HG03175 (cell line): ENCODE data around the gene CDH4.

ENCODE experiments used
- ATAC-seq: cut with Tn5 transposase; IDR thresholded peaks from one replicate; pipeline ENCODE4 v1.9.1; 2021; ENCODE audit warnings: mild to moderate bottlenecking, moderate library complexity; ENCODE audit not compliant: unreplicated experiment

Gene CDH4

DNA sequence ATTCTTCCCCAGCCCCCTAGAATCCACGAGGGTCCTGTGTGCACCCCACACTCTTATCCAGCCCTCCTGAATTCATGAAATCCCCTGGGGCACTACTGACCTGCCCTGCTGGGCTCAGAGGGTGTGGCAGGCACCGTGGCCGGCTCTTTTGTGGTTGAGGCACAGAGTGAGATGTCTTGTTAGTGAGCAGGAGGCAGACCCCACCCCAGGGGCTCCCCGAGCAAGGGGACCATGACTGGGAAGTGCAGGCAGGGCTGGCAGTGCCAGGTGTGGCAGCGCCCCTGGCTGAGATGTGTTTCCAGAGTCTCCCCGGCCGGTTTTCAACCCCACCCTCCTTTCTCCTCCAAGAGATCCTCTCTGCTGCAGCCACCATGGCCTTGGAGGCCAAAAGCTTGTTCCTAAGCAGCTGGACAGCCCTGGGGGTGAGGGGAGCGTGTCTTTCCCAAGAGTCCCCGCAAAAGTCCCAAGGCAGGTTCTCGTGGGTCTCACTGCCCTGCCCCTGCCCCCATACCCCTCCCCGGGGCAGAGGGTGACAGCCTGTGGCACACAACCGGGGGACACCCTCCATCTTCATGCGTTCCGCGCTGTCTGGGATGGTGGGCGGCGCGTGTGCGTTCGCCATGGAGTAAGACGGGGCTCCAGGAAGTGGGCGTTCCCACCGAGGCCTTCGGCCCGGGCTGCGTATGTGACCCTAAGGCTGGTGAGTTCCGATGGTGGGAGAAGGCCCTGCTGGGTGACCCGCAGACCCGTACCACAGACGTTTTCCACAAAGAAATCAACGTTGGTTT lies 604.8 kb downstream of the CDH4 start:
- ATAC-seq = no peak

DNA sequence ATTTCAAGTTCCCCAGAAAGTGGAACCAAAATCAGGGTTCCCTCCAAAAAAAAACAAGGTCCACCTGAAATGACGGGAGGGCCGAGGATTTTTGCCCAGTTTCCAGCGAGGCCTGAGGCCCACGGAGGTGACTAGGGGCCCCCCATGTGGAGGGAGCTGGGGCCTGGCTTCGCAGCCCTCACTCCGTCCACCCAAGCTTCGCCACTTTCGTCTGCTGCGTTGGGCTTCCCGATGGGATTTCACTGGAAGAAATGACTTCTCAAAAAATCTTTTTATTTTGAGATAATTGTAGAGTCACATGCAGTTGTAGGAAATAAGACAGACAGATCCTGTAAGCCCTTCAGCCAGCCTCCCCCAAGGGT lies 605.3 kb downstream of the CDH4 start:
- no peak for ATAC-seq

DNA sequence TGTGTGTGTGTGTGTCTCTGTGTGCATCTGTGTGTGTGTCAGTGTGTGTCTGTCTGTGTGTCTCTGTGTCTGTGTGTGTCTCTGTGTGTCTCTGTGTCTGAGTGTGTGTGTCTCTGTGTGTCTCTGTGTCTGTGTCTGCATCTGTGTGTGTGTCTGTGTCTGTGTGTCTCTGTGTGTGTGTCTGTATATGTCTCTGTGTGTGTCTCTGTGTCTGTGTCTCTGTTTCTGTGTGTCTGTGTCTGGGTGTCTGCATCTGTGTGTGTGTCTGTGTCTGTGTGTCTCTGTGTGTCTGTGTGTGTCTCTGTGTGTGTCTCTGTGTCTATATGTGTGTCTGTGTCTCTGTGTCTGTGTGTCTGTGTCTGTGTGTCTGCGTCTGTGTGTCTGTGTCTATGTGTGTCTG lies 605.8 kb downstream of the CDH4 start:
- ATAC-seq = no peak

DNA sequence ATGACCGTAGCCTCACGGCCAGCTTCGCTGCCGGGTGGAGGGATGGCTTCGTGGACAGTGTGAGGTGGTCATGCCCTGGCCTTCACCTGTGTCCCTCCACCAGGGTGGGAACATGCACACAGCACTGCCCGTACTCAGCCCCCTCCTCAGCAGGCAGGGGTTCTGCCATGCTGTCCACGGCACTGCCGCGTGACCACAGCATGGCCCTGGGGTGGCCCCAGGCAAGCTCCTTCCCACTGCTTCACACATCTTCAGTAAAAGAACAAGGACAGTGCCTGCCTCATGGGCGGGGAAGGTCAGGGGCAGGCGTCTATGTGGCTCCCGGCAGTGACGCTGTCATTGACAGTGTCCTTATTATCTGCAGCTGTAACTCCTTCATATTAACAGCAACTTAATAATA lies 607.7 kb downstream of the CDH4 start:
- no peak for ATAC-seq

DNA sequence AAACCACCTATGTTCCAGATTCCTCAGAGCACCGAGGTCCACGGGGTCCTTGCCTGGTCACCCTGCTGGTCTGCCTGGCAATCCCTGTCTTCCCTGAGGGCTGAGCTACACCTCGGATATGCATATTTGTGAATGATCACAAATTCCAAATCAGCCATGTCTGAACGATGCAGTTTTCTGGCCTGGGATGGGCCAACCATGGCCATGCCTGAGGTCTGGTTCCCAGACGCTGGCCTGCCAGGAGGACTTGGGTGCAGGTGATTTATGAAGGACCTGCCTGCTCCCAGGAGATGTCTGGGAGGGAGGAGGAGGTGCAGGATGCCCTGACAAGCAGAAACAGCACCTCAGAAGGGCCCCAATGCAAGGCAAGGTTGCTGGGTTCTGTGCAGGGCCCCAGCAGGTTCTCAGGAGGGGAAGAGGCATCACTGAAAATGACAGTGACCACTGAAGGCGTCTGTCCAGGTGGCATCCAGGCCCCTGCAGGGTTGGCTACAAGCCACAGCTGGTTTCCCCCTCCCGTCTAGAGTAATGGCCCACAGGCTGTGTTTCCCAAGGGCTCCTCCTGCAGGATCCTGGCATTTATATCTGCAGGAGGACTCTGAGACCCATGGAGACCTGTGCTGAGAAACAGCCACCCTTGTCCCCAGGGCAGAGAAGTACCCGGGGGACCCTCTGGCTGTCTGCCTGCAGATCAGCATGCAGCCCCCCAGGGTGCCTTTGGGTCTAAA lies 608.4 kb downstream of the CDH4 start:
- no peak for ATAC-seq

DNA sequence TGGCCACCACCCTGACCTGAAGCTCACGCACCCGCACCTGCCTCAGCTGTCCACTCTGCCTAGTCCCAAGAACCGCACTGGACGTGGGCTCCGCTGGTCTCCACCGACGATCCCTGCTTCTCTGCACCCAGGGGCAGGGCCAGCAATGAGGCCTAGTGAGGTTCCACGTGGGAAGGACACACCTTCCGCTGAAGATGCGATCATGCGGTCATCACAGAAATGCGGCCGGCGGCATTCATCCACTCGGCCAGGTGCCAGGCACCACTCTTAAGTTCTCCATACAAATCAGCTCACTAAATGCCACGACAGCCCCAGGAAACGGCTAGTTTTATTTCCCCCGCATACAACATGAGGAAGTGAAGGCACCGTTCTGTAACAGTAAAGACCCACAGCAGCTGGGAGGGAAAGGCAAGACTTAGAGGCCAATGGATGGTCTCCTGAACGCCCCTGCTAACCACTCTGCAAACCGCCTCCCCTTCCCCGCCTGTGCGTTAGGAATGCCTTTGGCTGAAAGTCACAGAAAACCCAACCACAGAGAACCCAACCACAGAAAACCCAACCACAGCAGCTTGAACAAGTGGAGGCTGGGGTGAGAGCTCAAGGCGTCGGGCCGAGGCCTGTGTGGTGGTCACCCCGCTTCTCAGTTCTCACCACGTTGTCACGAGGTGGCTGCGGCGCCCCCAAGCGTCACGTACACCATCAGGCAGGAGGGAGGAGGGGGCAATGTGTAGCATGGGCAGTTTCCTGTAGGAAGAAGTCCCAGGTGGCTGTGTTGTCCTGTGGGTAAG lies 609.2 kb downstream of the CDH4 start:
- ATAC-seq = no peak

DNA sequence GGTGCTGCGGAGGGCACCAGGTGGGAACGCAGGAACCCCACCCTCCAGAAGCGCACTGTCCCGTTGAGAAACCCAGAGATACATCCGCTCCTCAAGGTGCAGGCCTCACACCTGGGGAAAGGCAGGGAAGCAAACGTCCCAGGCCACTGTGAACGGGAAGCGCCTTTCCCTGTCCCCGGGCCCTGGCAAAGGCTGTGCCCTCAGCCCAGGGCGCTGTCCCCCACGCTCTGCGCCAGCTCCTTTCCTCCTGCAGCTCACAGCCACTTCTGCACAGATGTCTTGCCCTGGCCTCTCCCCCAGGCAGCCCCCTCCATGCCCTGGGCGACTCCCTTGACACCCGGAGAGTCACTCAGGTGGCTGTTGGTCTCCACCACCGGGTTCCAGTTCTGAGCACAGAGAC lies 609.8 kb downstream of the CDH4 start:
- no peak for ATAC-seq

DNA sequence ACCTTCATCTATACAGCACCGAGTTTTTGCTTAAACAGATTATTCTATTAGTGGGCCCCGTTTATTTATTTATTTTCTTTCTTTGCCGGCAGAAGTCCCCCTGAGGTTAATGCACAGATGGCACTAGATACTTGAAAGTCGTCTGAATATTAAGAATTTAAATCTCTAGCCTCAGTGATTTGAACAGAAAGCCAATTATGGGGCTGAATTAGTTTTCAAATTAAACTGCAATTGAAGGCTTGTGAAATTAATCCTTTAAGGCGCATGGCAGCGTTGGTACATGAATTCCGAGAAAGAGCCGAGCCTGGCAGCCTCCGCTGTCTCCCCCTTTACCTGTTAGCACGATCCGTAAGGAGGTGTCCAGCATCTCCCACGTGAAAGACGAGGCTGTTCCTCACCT lies 610.8 kb downstream of the CDH4 start:
- no peak for ATAC-seq

DNA sequence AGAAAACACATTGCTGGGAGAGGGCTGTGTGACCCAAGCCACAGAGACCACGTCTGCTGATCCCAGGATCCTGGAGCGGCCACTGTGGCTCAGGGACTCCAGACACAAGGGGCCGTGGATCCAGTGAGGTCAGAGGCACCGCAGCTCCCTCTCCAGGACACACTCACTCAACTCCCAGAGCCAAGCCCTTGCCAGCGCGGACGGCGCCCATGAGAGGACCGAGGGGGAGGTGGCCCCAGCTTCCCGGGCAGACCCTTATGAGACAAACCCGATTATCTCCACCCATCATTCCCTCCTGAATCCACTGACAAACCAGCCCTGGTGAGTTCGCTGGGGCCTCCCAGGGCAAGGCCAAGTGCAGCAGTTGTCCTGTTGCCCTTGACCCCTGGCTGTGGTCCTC lies 612.4 kb downstream of the CDH4 start:
- ATAC-seq = no peak

DNA sequence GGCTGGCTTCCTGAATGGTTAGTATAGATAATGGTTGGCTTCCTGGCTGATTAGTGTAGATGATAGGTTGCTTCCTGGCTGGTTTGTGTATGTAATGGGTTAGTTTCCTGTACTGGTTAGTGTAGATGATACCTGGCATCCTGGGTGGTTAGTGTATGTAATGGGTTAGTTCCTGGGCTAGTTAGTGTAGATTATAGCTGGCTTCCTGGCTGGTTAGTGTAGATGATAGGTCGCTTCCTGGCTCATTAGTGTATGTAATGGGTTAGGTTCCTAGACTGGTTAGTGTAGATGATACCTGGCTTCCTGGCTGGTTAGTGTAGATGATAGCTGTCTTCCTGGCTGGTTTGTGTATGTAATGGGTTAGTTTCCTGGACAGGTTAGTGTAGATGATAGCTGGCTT lies 613.3 kb downstream of the CDH4 start:
- ATAC-seq = no peak

DNA sequence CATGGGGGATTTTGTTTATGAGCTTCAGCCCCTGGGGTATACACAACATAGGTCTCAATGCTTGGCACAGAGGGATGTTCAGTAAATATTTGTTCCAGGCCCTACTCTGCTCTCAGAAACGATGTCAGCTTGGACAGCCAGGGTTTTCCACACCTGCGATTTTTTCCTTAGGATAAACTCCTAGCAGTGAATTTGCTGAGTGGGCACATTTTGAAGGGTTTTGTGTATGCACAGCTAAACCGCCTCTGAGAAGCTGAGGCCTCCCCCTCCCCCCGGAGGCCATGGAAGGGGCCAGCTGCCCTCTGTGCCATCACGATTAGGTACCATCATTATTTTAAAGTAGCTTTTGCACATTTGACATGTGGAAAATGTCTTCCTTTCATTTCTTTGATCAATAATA lies 614.1 kb downstream of the CDH4 start:
- no peak for ATAC-seq

DNA sequence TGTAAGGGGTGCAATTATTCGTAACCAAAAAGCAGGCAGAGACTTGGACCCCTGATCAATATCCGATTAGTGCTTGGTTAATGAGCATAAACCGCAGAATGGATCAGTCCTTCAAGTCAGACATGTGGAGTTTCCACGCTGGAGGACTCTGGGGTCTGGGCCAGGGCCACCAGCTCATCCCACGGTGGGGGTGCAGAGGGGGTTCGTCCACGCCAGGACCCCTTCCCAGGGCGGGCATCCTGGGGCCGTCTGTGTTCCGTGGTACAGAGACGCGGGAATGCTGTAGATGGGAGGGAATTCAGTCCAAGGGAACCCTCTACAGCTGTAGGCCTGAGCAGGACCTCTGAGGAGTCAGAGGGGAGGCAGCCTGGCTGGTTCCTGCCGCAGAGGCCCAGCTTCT lies 615.9 kb downstream of the CDH4 start:
- ATAC-seq = no peak

DNA sequence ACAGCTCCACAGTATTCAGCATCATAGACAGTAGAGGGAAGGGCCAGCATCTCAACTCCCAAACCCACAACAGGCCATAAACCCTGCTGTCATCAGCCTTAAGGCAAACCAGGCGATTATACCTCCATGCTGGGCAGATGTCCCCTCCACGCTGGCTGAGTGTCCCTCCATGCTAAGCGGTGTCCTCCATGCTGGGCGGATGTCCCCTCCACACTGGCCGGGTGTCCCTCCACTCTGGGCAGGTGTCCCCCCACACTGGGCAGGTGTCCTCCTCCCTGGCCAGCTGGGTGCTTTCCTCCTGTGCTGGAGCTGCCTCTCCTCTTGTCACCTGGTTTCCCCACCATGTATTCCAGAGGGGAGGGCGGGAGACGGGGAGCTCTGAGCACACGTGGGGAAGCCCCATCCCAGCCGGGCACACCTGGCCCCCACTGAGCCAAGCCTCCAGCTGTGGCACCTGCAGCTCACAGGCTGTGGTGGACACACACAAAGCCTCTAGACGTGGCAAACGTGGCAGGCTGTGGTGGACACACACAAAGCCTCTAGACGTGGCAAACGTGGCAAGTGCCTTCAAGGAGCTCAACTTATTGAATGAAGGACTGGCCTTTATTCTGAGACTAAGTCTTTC lies 616.5 kb downstream of the CDH4 start:
- no peak for ATAC-seq

DNA sequence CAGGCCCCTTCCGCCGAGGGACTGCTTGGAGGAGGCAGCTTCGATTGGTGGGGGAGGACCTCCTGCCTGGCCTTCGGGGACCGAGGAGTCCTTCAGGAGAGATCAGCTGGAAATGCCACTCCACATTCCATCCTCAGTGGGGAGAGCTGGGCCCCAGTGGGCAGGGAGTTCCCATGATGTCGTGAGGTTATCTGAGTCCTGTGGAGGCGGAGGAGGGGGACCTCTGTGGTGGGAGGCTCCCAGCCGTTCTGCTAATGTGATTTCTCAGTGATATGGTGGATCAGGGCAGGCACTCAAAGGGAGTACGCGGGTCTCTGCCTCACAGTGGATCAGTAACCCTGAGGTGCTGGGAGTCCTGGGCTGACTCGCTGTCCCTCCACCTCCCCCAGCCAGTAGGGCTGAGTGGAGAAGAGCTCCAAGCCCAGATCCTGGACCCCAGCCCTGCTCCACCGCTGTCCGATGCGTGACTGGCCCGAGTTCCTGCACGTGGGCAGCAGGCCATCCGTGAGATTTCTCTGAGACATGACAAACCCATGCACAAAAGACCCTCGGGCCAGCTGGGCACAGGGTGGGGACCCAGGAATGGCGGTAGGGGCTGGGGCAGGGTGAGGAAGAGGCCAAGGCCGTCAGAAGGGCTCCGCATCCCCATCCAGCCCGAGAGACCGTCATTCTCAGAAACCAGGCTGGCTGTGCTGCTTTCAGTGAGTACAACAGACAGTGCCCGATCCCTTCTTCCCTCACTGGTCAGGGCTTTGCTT lies 617.9 kb downstream of the CDH4 start:
- ATAC-seq = no peak

DNA sequence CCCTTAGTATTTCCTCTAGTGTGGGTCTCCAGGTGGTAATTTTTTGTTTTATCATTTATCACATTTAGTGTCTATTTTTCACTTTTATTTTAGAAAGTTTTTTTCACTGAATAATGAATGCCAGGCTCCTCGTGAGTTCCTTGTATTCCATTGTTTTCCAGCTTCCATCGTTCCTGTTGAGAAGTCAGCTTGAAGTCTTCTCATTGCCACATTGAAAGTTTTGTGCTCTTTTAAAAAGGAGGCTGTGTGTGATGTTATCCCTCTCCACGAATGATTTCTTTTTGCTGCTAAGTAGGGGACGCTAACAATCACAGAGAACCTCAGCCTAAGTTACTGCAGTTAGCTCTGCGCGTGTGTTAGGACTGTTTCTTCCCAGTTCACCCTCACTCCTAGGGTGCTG lies 619.1 kb downstream of the CDH4 start:
- no peak for ATAC-seq

DNA sequence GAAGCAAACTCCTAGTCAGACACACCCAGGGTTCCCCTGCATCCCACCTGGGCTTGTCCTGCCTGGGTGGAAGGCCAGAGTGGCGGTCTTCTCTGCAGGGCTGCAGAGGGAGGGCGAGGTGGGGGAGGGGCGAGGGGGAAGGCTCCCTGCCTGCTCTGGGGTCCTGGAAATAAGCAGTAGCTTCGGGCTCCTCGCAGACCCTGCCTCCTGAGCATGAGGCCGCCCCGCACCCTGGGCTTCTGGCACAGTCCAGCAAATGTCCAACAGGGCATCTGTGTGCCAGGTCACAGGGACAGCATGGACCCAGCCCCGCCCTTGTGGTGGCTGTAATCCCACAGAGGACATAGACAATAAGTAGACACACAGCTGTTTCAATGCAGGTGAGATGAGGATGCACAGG lies 619.9 kb downstream of the CDH4 start:
- ATAC-seq = no peak

DNA sequence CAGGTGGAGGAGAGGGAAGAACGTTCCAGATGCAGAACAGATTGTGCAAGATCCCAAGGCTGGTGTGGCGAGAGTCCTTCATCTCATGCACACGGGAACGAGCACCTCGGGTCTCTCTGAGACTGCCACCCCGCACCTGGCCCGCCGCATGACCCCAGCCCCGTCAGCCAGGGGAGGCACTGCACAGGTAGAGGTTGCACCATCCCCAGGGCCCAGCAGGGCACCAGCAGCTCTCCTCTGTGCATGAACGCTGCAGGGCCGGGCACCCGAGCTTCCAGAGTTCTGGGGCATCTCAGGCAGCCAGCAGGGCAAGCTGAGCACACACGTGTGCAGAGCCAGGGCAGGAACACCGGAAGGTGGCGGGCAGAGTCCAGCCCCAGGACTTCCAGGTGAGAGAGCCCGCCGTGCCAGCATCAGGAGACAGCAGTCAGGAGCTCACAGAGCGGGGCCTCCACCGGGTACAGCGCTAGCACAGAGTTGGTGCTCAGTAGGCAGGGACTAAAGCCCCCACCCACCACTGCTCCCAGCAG lies 620.4 kb downstream of the CDH4 start:
- ATAC-seq = no peak

DNA sequence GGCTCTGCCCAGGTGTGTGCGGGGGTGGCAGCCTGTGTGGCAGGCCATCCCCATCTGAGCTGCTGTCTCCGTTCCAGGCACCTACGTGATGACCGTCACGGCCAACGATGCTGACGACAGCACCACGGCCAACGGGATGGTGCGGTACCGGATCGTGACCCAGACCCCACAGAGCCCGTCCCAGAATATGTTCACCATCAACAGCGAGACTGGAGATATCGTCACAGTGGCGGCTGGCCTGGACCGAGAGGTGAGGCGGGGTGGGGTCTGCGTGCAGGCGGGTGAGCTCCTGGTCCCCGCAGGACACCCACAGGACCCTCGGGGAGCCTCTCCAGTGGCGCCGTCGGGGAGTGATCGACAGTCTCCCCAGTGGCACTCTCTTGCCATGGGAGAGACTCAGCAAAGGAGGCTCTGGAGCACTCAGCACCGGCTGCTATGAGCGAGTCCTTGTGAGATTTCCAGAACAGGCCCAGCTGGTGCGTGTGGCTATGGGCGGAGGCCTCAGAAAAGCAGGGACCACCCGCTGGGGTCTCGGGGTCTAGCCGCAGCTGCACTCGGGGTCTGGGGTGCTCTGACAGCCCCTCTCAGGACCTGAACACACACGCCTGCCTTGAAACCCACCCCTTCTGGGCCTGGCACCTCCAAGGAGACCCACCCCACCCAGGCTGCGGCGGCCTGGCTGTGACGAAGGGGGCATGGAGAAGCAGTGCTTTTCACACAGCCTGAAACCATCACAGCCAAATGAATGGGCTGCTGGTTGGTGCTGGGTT lies 621.8 kb downstream of the CDH4 start:
- no peak for ATAC-seq

DNA sequence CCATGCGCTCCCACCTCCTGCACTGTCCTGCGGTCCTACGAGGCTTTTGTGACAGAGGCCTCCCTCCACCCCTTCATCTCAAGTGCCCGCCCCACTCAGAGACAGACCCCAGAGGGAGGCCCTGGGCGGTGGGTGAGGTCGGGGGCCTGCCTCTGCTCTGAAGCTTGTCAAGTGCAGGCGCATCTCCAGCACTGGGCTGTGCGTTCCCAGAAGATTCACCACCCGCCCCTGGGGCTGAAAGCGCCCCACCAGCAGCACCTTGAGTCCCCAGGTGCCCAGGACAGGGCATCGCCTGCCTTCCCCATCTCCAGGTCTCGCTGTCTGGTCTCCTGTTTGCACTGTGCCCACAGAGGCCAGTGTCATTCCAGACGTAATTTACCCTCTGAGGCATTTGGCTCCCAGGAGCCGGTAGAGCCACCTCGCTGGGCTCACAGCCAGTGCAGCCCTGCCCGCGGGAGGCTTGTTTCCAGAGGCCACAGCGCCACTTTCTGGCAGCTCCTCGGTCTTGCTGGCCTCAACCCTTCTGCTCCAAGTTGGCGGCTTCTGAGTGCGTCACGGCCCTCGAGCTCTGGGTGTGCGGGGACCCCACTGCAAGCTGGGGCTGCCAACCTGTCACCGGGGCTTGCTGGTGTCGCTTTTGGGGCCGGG lies 622.5 kb downstream of the CDH4 start:
- no peak for ATAC-seq
